H1 (cell line): Measurements from ENCODE around the gene LRTM2. TPM values are rescaled to one million over a fixed set of nuclear protein-coding genes. Genes with fewer than 3 reads are reported as not detected.

Experiments
- CTCF ChIA-PET: fragments of 300-600 bp; sonication (Branson Sonifier 250); formaldehyde crosslinking; loops from one replicate; lab custom pipeline; 2021; ENCODE audit not compliant: partially characterized antibody; lab: Charles Lee
- POLR2A ChIA-PET: fragments of 300-600 bp; sonication (Branson Sonifier 250); formaldehyde crosslinking; loops from one replicate; lab custom pipeline; 2021; ENCODE audit warnings: inconsistent platforms; ENCODE audit not compliant: partially characterized antibody; lab: Charles Lee
- DNase-seq, 2 experiments: peaks; one replicate each; pipeline versions ENCODE4 v3.0.0 to v3.0.0-alpha.2; 2010 to 2022; ENCODE audit warnings: low spot score in 2 of 2, low read depth in 1 of 2, mixed read lengths in 1 of 2
- FAIRE-seq: peaks from 2 replicates; lab custom pipeline; 2011; peaks lifted over from hg19 to GRCh38; lab: Jason Lieb, UNC
- H2AFZ ChIP-seq: 2 replicates; pipeline ENCODE4 v1.8.1; 2012; ENCODE audit warnings: low read length, inconsistent platforms
- H2AK5ac ChIP-seq: 2 replicates; pipeline ENCODE4 v1.6.1; 2013; ENCODE audit warnings: low read depth, low read length
- H2BK120ac ChIP-seq: replicated peaks from 2 replicates; pipeline ENCODE3; 2013; ENCODE audit warnings: low read depth, low read length, inconsistent platforms
- H2BK12ac ChIP-seq: 2 replicates; pipeline ENCODE4 v1.6.1; 2013; ENCODE audit warnings: low read depth, low read length
- H2BK15ac ChIP-seq: 2 replicates; pipeline ENCODE4 v1.6.1; 2013; ENCODE audit warnings: low read length
- H2BK20ac ChIP-seq: 2 replicates; pipeline ENCODE4 v1.6.1; 2013; ENCODE audit warnings: low read length
- H2BK5ac ChIP-seq: 2 replicates; pipeline ENCODE4 v1.6.1; 2013; ENCODE audit warnings: low read depth, low read length
- H3K14ac ChIP-seq: 2 replicates; pipeline ENCODE4 v1.6.1; 2013; ENCODE audit warnings: inconsistent platforms; ENCODE audit not compliant: insufficient read length
- H3K18ac ChIP-seq: 2 replicates; pipeline ENCODE4 v1.6.1; 2013; ENCODE audit warnings: low read length; ENCODE audit errors: extremely low read depth
- H3K23ac ChIP-seq: 2 replicates; pipeline ENCODE4 v1.6.1; 2013; ENCODE audit warnings: inconsistent platforms; ENCODE audit not compliant: insufficient read length
- H3K23me2 ChIP-seq: 2 replicates; pipeline ENCODE4 v1.6.1; 2013; ENCODE audit warnings: low read depth, low read length
- H3K27ac ChIP-seq: 2 replicates; pipeline ENCODE4 v1.6.1; 2011; ENCODE audit warnings: low read depth, low read length, inconsistent platforms
- H3K27me3 ChIP-seq, 4 experiments: replicated peaks in 1 of 4; 1 replicate in 1 of 4; 2 replicates in 3 of 4; pipeline versions ENCODE4 v1.6.1 to v1.8.1; 2011 to 2013; ENCODE audit warnings: low read length in 3 of 4, mild to moderate bottlenecking in 3 of 4, inconsistent platforms in 2 of 4, mixed read lengths in 2 of 4, moderate library complexity in 1 of 4; ENCODE audit not compliant: control insufficient read depth in 3 of 4, insufficient read depth in 3 of 4; ENCODE audit errors: extremely low read depth in 1 of 4
- H3K36me3 ChIP-seq, 4 experiments: 2 replicates each; pipeline versions ENCODE4 v1.6.1 to v1.8.1; 2011 to 2013; ENCODE audit warnings: mild to moderate bottlenecking in 4 of 4, low read length in 3 of 4, moderate library complexity in 2 of 4, control low read depth in 1 of 4, inconsistent platforms in 1 of 4; ENCODE audit not compliant: insufficient read depth in 4 of 4, control insufficient read depth in 2 of 4
- H3K4ac ChIP-seq: replicated peaks from 2 replicates; pipeline ENCODE3; 2013; ENCODE audit warnings: low read length, low read depth, mixed read lengths, inconsistent platforms; ENCODE audit not compliant: insufficient read length
- H3K4me1 ChIP-seq, 4 experiments: replicated peaks in 1 of 4; 1 replicate in 1 of 4; 2 replicates in 3 of 4; pipeline versions ENCODE4 v1.6.1 to v1.8.1; 2011 to 2013; ENCODE audit warnings: low read length in 3 of 4, inconsistent platforms in 2 of 4, mixed read lengths in 1 of 4; ENCODE audit not compliant: insufficient read depth in 4 of 4, control insufficient read depth in 3 of 4
- H3K4me2 ChIP-seq, 2 experiments: 2 replicates each; pipeline versions ENCODE4 v1.6.1 to v1.8.1; 2011 to 2013; ENCODE audit warnings: low read depth in 2 of 2, low read length in 2 of 2, control low read depth in 1 of 2, inconsistent platforms in 1 of 2, mild to moderate bottlenecking in 1 of 2; ENCODE audit not compliant: insufficient read depth in 1 of 2
- H3K4me3 ChIP-seq, 4 experiments: fragments of 200-600, 300-600 bp in 1 of 4; sonication (generic), shearing (Covaris generic), sonication (Bioruptor Twin) in 1 of 4; 2 replicates each; pipeline versions ENCODE4 v1.5.1 to v1.8.1; 2011 to 2016; ENCODE audit warnings: low read length in 4 of 4, low read depth in 3 of 4, control low read depth in 2 of 4, inconsistent platforms in 2 of 4, mild to moderate bottlenecking in 2 of 4, mixed read lengths in 1 of 4, moderate library complexity in 1 of 4; ENCODE audit not compliant: insufficient read depth in 2 of 4; ENCODE audit errors: extremely low read depth in 1 of 4
- H3K56ac ChIP-seq: replicated peaks from 2 replicates; pipeline ENCODE3; 2013; ENCODE audit warnings: low read depth, mild to moderate bottlenecking, mixed read lengths, low read length, inconsistent platforms; ENCODE audit not compliant: insufficient read length
- H3K79me1 ChIP-seq: 2 replicates; pipeline ENCODE4 v1.6.1; 2013; ENCODE audit warnings: low read depth, low read length, control low read depth
- H3K79me2 ChIP-seq, 2 experiments: 2 replicates each; pipeline versions ENCODE4 v1.6.1 to v1.8.1; 2012 to 2013; ENCODE audit warnings: low read length in 2 of 2, mild to moderate bottlenecking in 2 of 2, inconsistent platforms in 1 of 2; ENCODE audit not compliant: insufficient read depth in 2 of 2, control insufficient read depth in 1 of 2
- H3K9ac ChIP-seq, 4 experiments: replicated peaks in 1 of 4; 1 replicate in 1 of 4; 2 replicates in 3 of 4; pipeline versions ENCODE4 v1.6.1 to v1.8.1; 2011 to 2013; ENCODE audit warnings: low read depth in 3 of 4, low read length in 3 of 4, control low read depth in 2 of 4, mild to moderate bottlenecking in 2 of 4, moderate library complexity in 2 of 4, inconsistent platforms in 1 of 4; ENCODE audit errors: extremely low read depth in 1 of 4
- H3K9me3 ChIP-seq, 2 experiments: 2 replicates each; pipeline versions ENCODE4 v1.6.1 to v1.8.1; 2012 to 2013; ENCODE audit warnings: mild to moderate bottlenecking in 2 of 2, moderate library complexity in 2 of 2, control low read depth in 1 of 2, inconsistent platforms in 1 of 2, low read depth in 1 of 2, low read length in 1 of 2, mixed read lengths in 1 of 2; ENCODE audit not compliant: insufficient read depth in 2 of 2
- H4K20me1 ChIP-seq, 2 experiments: replicated peaks in 1 of 2; 2 replicates each; pipeline versions ENCODE3 to v1.8.1; 2011 to 2013; ENCODE audit warnings: inconsistent platforms in 2 of 2, low read length in 2 of 2, mild to moderate bottlenecking in 1 of 2; ENCODE audit not compliant: insufficient read depth in 2 of 2, control insufficient read depth in 1 of 2
- H4K5ac ChIP-seq: 2 replicates; pipeline ENCODE4 v1.6.1; 2013; ENCODE audit warnings: low read length, low read depth, mixed read lengths, inconsistent platforms; ENCODE audit not compliant: insufficient read length
- H4K8ac ChIP-seq: 2 replicates; pipeline ENCODE4 v1.8.0; 2013; ENCODE audit warnings: mild to moderate bottlenecking, moderate library complexity, low read length, inconsistent platforms; ENCODE audit not compliant: insufficient read depth; ENCODE audit errors: extremely low read depth
- H4K91ac ChIP-seq: replicated peaks from 2 replicates; pipeline ENCODE3; 2013; ENCODE audit warnings: low read length, mixed read lengths, inconsistent platforms; ENCODE audit not compliant: insufficient read length
- BACH1 ChIP-seq: IDR thresholded peaks from 2 replicates; pipeline ENCODE4 v1.6.1; 2012; ENCODE audit warnings: low read length, improper control_type of control experiment
- CEBPB ChIP-seq: IDR thresholded peaks from 2 replicates; pipeline ENCODE4 v1.6.1; 2012; ENCODE audit warnings: low read depth, low read length
- EP300 ChIP-seq, 2 experiments: IDR thresholded peaks; 1 replicate in 1 of 2; 2 replicates in 1 of 2; pipeline ENCODE4 v1.6.1; 2011 to 2012; ENCODE audit warnings: low read depth in 2 of 2, low read length in 2 of 2, mild to moderate bottlenecking in 2 of 2, borderline replicate concordance in 1 of 2, inconsistent platforms in 1 of 2, moderate library complexity in 1 of 2
- GABPA ChIP-seq: IDR thresholded peaks from 2 replicates; pipeline ENCODE4 v1.6.1; 2011; ENCODE audit warnings: mild to moderate bottlenecking, low read length, moderate library complexity, borderline replicate concordance; ENCODE audit not compliant: insufficient read depth
- HDAC2 ChIP-seq, 2 experiments: fragments of 300-600 bp in 1 of 2; sonication (generic) in 1 of 2; IDR thresholded peaks; 2 replicates each; pipeline ENCODE4 v1.6.1; 2011 to 2012; ENCODE audit warnings: low read depth in 2 of 2, low read length in 2 of 2, mild to moderate bottlenecking in 2 of 2, moderate library complexity in 2 of 2, borderline replicate concordance in 1 of 2, inconsistent platforms in 1 of 2
- NANOG ChIP-seq: IDR thresholded peaks from 2 replicates; pipeline ENCODE4 v1.6.1; 2011; ENCODE audit warnings: low read length, low read depth, mild to moderate bottlenecking, inconsistent platforms; ENCODE audit not compliant: insufficient read depth, poor library complexity, severe bottlenecking
- POLR2AphosphoS5 ChIP-seq: IDR thresholded peaks from 2 replicates; pipeline ENCODE4 v1.6.1; 2011; ENCODE audit warnings: low read depth, low read length
- POU5F1 ChIP-seq: IDR thresholded peaks from 2 replicates; pipeline ENCODE4 v1.6.1; 2011; ENCODE audit warnings: low read depth, mild to moderate bottlenecking, low read length, moderate library complexity
- RBBP5 ChIP-seq: IDR thresholded peaks from 2 replicates; pipeline ENCODE4 v1.7.1; 2012; ENCODE audit warnings: low read depth, mild to moderate bottlenecking, inconsistent platforms, low read length, moderate library complexity, borderline replicate concordance
- SP4 ChIP-seq: IDR thresholded peaks from 2 replicates; pipeline ENCODE4 v1.6.1; 2012; ENCODE audit warnings: low read length, inconsistent platforms
- TBP ChIP-seq: IDR thresholded peaks from 2 replicates; pipeline ENCODE4 v1.6.1; 2011; ENCODE audit warnings: low read depth, low read length, improper control_type of control experiment
- TCF12 ChIP-seq: IDR thresholded peaks from 2 replicates; pipeline ENCODE4 v1.6.1; 2011; ENCODE audit warnings: low read depth, mild to moderate bottlenecking, low read length
- WGBS, 2 experiments: shearing (Covaris generic) in 1 of 2; methylation state at CpG; one replicate each; pipeline versions ENCODE4 v1.1.6 to v1.1.7; 2013 to 2015; ENCODE audit warnings: low lambda C conversion rate in 2 of 2, mixed read lengths in 2 of 2, inconsistent platforms in 1 of 2, low coverage in 1 of 2, missing lambda C conversion rate in 1 of 2; ENCODE audit not compliant: insufficient replicate concordance in 2 of 2, insufficient coverage in 1 of 2, insufficient read length in 1 of 2; ENCODE audit errors: extremely low coverage in 1 of 2, missing lambda C conversion rate in 1 of 2; 5-methylcytosine and 5-hydroxymethylcytosine counted together
- polyA plus RNA-seq, 7 experiments: library from polyadenylated mRNA; depleted of rRNA in 3 of 7; stranded (reverse) in 5 of 7; unstranded in 2 of 7; fragments of >200 nt in 5 of 7; fragments of 200-250 nt in 2 of 7; gene quantifications; 1 replicate in 5 of 7; 2 replicates in 1 of 7; 4 replicates in 1 of 7; pipeline versions ENCODE4 v1.2.1 to v1.2.3, GENCODE V29; 2011 to 2013; ENCODE audit warnings: missing spikeins in 2 of 7, mixed read lengths in 2 of 7
- total RNA-seq: library from RNA; stranded (reverse); fragmentation: NEBNext Ultra II Directional; extraction: Animal tissue kit (Norgen Biotek cat#: 25700); gene quantifications from 2 replicates; pipeline ENCODE4 v1.2.1, GENCODE V29; 2021

LRTM2 gene
- total and polyA plus RNA-seq, 2 of the 8 experiments (the other 6 are each of a cell fraction or from before 2014, with no cell fraction given), result 0.06 TPM; not detected in 1

DNA sequence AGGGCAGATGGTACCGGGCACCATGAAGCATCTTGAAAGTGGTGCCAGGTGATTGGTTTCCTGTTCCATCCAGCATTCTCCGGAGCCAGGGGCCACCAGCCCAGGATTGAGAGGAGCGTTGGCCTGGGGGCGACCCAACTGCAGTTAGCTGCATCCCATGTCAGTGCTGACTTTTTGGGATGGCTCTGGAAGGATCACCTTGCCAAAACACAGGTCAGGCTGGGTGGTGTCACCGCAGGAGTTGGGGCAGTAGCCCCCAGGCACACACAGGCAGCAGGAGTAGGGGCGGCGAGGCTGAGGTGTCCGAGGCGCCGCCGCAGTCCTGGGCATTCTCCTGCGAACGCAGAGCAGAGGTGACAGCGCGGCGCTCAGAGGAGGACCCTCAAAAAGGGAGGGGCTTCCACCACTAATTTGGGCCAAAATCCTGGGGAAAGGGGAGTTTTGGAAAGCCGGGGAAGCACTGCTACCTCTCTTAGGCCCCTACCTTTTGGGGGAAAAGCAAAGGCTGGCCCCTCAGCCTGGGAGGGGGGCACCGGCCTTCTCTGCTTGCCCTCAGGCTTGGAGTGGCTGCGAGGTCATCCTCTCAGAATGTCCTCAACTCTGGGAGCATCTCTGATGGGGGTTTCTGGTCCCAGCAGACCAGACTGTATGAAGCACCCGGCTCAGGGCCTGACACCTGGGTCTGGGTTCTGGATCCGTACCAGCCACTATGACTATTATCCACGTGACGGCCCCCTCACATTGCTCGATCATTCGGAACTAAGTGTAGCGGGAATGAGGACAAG, 26.7 kb upstream of the LRTM2 start:
- no peak overlapping the region for H2BK5ac ChIP-seq
- H3K56ac ChIP-seq, result no peak overlapping the region
- peaks cover 3 to 10% (median 4%) of the 10 kb centered on the region in 4 experiments; a peak in 6 of 7 replicates for H3K4me1 ChIP-seq
- H3K36me3 ChIP-seq, result no peaks in the 10 kb centered on the region
- no peak overlapping the region for H4K8ac ChIP-seq
- no peak for TF ChIP-seq SP4
- no peak for TF ChIP-seq POLR2AphosphoS5
- no peak for TF ChIP-seq POU5F1
- no peak for TF ChIP-seq BACH1
- no peak for TF ChIP-seq RBBP5
- TF ChIP-seq CEBPB, result no peak
- TF ChIP-seq EP300 (IDR thresholded peaks at IDR 0.05; ENCODE audit: borderline replicate concordance in 1 of 2, low read depth in 2 of 2, low read length in 2 of 2), result no peak
- no peak for TF ChIP-seq NANOG
- TF ChIP-seq TBP, result no peak
- TF ChIP-seq GABPA, result no peak
- no peak for TF ChIP-seq TCF12
- no peak for TF ChIP-seq HDAC2 (IDR thresholded peaks at IDR 0.05; ENCODE audit: borderline replicate concordance in 1 of 2, low read depth in 2 of 2, low read length in 2 of 2)
- no peak overlapping the region for H3K14ac ChIP-seq
- H3K23me2 ChIP-seq, result peaks cover 11% of the 10 kb centered on the region
- H4K20me1 ChIP-seq, result peaks cover 2 to 4% of the 10 kb centered on the region in 2 experiments
- no peak overlapping the region for H3K4ac ChIP-seq
- no peaks in the 10 kb centered on the region for H3K79me2 ChIP-seq
- H3K4me2 ChIP-seq, result no peak overlapping the region
- no peak overlapping the region for H2AFZ ChIP-seq
- H3K79me1 ChIP-seq, result no peaks in the 10 kb centered on the region
- H3K27me3 ChIP-seq, result peaks cover 1 to 11% (median 7%) of the 10 kb centered on the region in 4 experiments; a peak in 6 of 7 replicates
- H4K91ac ChIP-seq, result no peak overlapping the region
- no peak overlapping the region for H3K27ac ChIP-seq
- 88% methylated on average over 21 of the region's 26 CpGs; no CpG with 5 or more reads in 1 of the 2 experiments for WGBS, 2 experiments
- no peak overlapping the region for H2BK12ac ChIP-seq
- no peak overlapping the region for H2BK15ac ChIP-seq
- no peak overlapping the region for H3K18ac ChIP-seq
- no peak overlapping the region for H3K23ac ChIP-seq
- H2BK20ac ChIP-seq, result no peak overlapping the region
- FAIRE-seq, result no peak
- H3K9me3 ChIP-seq, result no peaks in the 10 kb centered on the region
- H2AK5ac ChIP-seq, result no peak overlapping the region
- no peak overlapping the region for H2BK120ac ChIP-seq
- H3K4me3 ChIP-seq, result no peak overlapping the region
- ChIA-PET POLR2A (interaction anchor here (1.4 kb wide), 1 partner anchor 146 kb away, joined by 3 read pairs; no protein-coding TSS in a partner anchor), CTCF (interaction anchor here (0.5 to 14.3 kb wide), 13 partner anchors 30 to 159 kb away, joined by 3 to 265 read pairs (median 4); no protein-coding TSS in a partner anchor)
- no peak overlapping the region for H4K5ac ChIP-seq
- peak in 1 of 2 experiments; percentile 30 for DNase-seq
- no peak overlapping the region for H3K9ac ChIP-seq
